Body of pancreas (tissue), 4 donors: ENCODE data around the gene AUH.

Experiments used
- CTCF ChIP-seq, 7 experiments: fragments of 450-650 bp in 4 of 7; fragments of 200-600 bp in 3 of 7; sonication (generic) in 3 of 7; IDR thresholded peaks; one replicate each; pipeline ENCODE4 v1.5.1; 2016 to 2019; ENCODE audit warnings: antibody characterized with exemption in 7 of 7
- POLR2A ChIP-seq, 3 donors: fragments of 450-650 bp; IDR thresholded peaks; one replicate each; pipeline ENCODE4 v1.6.1; 2016; ENCODE audit warnings: antibody characterized with exemption in 3 of 3, mild to moderate bottlenecking in 2 of 3

- no peak for TF ChIP-seq POLR2A (IDR thresholded peaks at IDR 0.05)
- no peak for TF ChIP-seq CTCF (IDR thresholded peaks at IDR 0.05)
These were observed 58.9 kb downstream of the AUH start for GRCh38 chr9:91302831-91303230.
